Mucosa of gallbladder (tissue), 1 donor: ENCODE results near the gene MTRF1. TPM values are rescaled to one million over a fixed set of nuclear protein-coding genes. Genes with fewer than 3 reads are reported as not detected.

Experiments used
- DNase-seq: peaks from one replicate; pipeline ENCODE4 v3.0.0-alpha.2; 2020; ENCODE audit warnings: low spot score
- total RNA-seq: library from RNA; stranded (reverse); gene quantifications from one replicate; pipeline ENCODE4 v1.2.1, GENCODE V29; 2021
- donor health status: DM: no; HTN: no; CAD: no.

The MTRF1 gene
- total RNA-seq: 22.3 TPM

DNA sequence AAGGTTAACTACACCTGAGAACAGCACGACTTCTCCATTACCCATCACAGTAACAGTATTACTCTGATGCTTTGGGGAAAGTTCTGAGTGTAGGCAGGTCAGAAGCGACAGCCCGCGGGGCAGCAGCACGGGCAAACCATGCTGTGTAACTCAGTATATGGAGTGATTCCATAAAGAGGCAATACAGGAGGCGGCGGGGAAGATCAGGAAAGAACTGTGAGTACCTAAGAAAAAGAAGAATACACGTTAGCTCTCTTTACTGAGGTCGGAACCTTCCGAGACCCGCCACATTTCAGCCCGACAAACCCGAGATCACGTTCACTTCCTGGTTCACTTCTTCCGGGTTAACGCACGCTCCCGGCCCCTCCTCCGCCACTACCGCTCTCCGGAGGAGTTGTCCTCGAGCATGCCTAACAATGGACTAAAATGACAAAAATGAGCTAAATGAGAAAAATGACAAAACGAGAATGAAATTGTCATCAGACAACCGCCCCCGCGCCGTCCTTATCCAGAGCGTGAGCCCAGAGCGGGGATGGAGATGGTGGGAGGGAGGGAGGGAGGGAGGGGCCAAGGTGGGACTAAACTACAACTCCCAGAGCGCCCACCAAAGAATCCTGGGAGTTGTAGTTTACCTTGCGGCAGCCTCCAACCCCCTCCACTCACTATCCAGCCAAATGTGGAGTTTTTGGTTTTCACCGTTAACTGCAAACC lies at the start of gene MTRF1:
TSS of gene MTRF1 (minus strand) at position 316 of the 711 bp plus-strand sequence. CDS start 2,669 bp downstream, outside the sequence.
- peak; percentile 77 for DNase-seq

- no peak for DNase-seq
Measured at GRCh38 chr13:41313117-41313516, 49.7 kb upstream of the MTRF1 start.

GRCh38 chr13:41312176-41312500 lies 48.8 kb upstream of the MTRF1 start:
- DNase-seq: peak; percentile 46

- DNase-seq: peak; percentile 37
Measured at GRCh38 chr13:41311406-41312175, 48.2 kb upstream of the MTRF1 start.

DNA sequence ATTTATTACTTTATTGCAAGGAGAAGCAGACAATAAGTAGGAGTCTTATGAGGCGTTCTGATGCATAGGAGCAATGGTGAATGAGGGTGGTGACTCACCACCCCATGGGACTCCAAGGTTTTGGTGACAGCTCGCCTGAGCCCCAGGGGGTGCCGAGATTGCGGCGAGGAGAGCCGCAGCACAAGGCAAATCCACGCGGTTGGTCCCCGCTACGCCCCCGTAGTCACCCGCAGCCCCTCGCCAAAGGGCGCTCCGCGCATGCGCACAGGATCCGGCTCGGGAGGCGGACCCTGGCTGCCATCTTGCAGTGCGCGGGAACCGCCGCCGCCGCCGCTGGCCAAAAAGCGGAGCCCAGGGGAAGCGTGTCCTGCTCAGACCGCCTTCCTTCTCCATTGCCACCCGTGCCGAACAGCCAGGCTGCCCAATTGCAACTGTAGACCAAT lies 47.6 kb upstream of the MTRF1 start, which contains the start of gene NAA16:
TSS of gene NAA16 (plus strand) at position 305 of the 443 bp plus-strand sequence. CDS start 262 bp downstream, outside the sequence.
- DNase-seq: peak; percentile 87

GRCh38 chr13:41307884-41308640 lies 44.7 kb upstream of the MTRF1 start:
- no peak for DNase-seq

DNA sequence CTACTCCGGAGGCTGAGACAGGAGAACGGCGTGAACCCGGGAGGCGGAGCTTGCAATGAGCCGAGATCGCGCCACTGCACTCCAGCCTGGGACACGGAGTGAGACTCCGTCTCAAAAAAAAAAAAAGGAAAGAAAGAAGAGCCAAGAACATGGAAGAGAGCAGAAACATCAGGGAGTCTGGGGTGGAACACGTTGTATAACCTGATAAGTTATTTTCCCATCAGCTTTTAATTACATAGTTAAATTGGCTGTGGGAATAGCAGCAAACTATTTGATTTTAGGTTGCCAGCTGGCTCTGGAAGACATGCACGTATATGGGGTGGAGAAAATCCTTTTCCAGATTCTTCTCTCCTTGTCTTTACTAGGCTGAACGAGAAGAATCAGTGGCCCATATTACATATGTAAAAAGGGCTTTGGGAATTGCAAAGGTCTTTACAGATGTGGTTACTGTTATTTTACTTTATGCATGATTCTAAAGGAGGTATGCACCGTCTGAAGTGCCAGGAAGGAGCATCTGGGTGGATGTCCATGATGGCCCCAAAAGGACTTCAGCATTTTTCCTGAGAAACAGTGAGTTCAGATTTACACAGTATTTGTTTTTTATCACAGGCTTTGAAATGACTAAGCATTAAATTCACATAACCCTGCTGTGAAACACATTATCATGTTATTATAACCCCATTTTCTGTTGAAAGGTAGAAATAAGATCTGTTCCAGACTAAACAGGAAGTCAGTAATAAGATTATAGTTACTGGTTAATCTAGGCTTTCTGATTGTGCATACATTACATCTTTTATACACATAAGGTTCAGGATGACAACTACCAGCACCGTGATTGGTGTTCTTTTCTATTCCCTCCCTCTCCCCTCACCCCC lies 43.1 kb upstream of the MTRF1 start:
- DNase-seq: no peak

GRCh38 chr13:41304551-41304950 lies 41.2 kb upstream of the MTRF1 start:
- no peak for DNase-seq

DNA sequence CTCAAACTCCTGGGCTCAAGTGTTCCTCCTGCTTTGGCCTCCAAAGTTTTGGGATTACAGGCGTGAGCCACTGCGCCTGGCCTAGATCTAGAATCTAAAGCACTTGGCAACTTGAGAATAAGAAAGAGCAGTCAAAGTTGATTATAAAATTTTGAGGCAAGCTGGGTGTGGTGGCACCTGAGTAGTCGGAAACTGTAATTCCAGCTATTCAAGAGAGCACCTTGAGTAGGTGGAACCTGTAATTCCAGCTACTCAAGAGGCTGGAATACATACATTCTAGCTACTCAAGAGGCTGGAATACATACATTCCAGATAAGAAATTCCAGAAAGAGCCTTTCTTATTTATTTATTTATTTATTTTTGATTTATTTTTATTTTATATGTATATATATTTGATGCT lies 39.4 kb upstream of the MTRF1 start:
- no peak for DNase-seq

DNA sequence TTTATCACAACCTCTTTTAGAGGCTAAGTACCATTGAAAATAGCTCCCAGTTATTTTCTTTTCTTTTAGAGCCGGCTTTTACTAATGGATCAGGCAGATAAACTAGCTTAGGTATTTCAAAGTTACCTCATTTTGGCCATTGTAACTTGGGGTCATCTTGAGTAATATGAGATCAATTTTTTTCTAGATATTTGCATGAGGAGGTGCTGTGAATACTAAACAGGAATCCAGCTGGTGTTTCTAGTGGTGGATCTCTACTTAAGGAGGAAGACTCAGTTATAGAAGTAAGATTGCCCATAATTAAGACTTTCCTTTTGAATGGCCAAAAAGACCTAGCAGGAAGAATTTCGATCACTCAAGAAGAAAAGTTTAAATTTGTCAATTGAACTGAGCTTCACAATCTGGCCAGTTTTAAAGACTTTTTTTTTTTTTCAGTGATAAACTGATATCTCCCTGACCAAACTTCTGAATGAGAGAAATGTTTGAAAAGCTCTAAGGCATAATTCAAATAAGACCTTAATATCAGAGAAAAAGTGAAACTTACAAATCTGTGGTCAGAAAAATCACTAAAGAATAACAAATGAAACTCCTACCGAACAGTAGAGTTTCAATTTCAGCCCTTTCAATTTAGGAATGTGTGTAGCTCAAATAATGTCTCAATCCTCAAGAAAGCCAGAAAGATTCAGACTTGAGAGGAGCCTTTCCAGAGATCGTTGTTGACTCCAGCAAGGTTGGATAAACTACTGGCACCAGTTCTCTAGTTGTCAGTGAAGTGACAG lies 36.1 kb upstream of the MTRF1 start:
- no peak for DNase-seq

GRCh38 chr13:41296879-41297646 lies 33.7 kb upstream of the MTRF1 start:
- no peak for DNase-seq

- no peak for DNase-seq
Measured at GRCh38 chr13:41295973-41296372, 32.6 kb upstream of the MTRF1 start.

- no peak for DNase-seq
Measured at GRCh38 chr13:41294914-41295313, 31.5 kb upstream of the MTRF1 start.

GRCh38 chr13:41293272-41293671 lies 29.9 kb upstream of the MTRF1 start:
- no peak for DNase-seq

GRCh38 chr13:41291246-41291645 lies 27.9 kb upstream of the MTRF1 start:
- DNase-seq: no peak

GRCh38 chr13:41289463-41289881 lies 26.1 kb upstream of the MTRF1 start:
- no peak for DNase-seq

- no peak for DNase-seq
Measured at GRCh38 chr13:41286370-41286769, 23.0 kb upstream of the MTRF1 start.

GRCh38 chr13:41284512-41285288 lies 21.3 kb upstream of the MTRF1 start:
- peak; percentile 43 for DNase-seq

- peak; percentile 46 for DNase-seq
Measured at GRCh38 chr13:41282129-41282571, 18.8 kb upstream of the MTRF1 start.
